HepG2 (cell line): ENCODE data around the gene FLYWCH1. TPM values are rescaled to one million over a fixed set of nuclear protein-coding genes. Genes with fewer than 3 reads are reported as not detected.

ENCODE experiments used
- BCL3 ChIP-seq: sonication (generic); formaldehyde crosslinking; IDR thresholded peaks from 2 replicates; pipeline ENCODE4 v1.5.1; 2020; ENCODE audit warnings: mild to moderate bottlenecking, missing genetic modification reagents, moderate library complexity
- KDM2A ChIP-seq: sonication (generic); formaldehyde crosslinking; IDR thresholded peaks from 2 replicates; pipeline ENCODE4 v1.4.0; 2020; ENCODE audit warnings: low read depth, missing genetic modification reagents, borderline replicate concordance
- MIER3 ChIP-seq: IDR thresholded peaks from 2 replicates; pipeline ENCODE4 v1.6.1; 2016; ENCODE audit warnings: missing compliant biosample characterization, borderline replicate concordance
- NR0B2 ChIP-seq: sonication (generic); formaldehyde crosslinking; IDR thresholded peaks from 2 replicates; pipeline ENCODE4 v1.4.0; 2020; ENCODE audit warnings: mild to moderate bottlenecking, missing genetic modification reagents
- PHF20 ChIP-seq: sonication (generic); formaldehyde crosslinking; IDR thresholded peaks from 2 replicates; pipeline ENCODE4 v1.5.0; 2020; ENCODE audit warnings: mild to moderate bottlenecking, missing genetic modification reagents
- SRSF1 ChIP-seq: fragments of 200-400 bp; formaldehyde crosslinking; optimal IDR thresholded peaks from 2 replicates; pipeline ENCODE3; 2017; ENCODE audit warnings: mild to moderate bottlenecking, low read depth, low read length, moderate library complexity
- ZNF260 ChIP-seq: sonication (generic); formaldehyde crosslinking; IDR thresholded peaks from 2 replicates; pipeline ENCODE4 v1.4.0; 2020; ENCODE audit warnings: missing genetic modification reagents, low read depth, mild to moderate bottlenecking, borderline replicate concordance
- ZNF280B ChIP-seq: sonication (generic); formaldehyde crosslinking; IDR thresholded peaks from 2 replicates; pipeline ENCODE4 v1.5.0; 2020; ENCODE audit warnings: missing genetic modification reagents, mild to moderate bottlenecking, borderline replicate concordance
- ZNF512 ChIP-seq: sonication (generic); formaldehyde crosslinking; IDR thresholded peaks from 2 replicates; pipeline ENCODE4 v1.4.0; 2020; ENCODE audit warnings: mild to moderate bottlenecking, missing genetic modification reagents
- ZNF577 ChIP-seq: sonication (generic); formaldehyde crosslinking; IDR thresholded peaks from 2 replicates; pipeline ENCODE4 v1.4.0; 2020; ENCODE audit warnings: mild to moderate bottlenecking, low read depth, missing genetic modification reagents, borderline replicate concordance
- ZNF644 ChIP-seq: IDR thresholded peaks from 2 replicates; pipeline ENCODE4 v1.6.1; 2016; ENCODE audit warnings: low read depth
- ZNF646 ChIP-seq: sonication (generic); formaldehyde crosslinking; IDR thresholded peaks from 2 replicates; pipeline ENCODE4 v1.9.0; 2021; ENCODE audit warnings: mild to moderate bottlenecking, missing genetic modification reagents
- ZNF850 ChIP-seq: sonication (generic); formaldehyde crosslinking; conservative IDR thresholded peaks from 2 replicates; pipeline ENCODE4 v1.9.0; 2021; ENCODE audit warnings: mild to moderate bottlenecking, missing genetic modification reagents
- ZNF878 ChIP-seq: sonication (generic); formaldehyde crosslinking; IDR thresholded peaks from 2 replicates; pipeline ENCODE4 v1.8.1; 2023; ENCODE audit warnings: mild to moderate bottlenecking, missing genetic modification reagents, moderate library complexity
- polyA plus RNA-seq, 8 experiments: library from polyadenylated mRNA; depleted of rRNA in 3 of 8; stranded (reverse) in 7 of 8; unstranded in 1 of 8; fragments of >200 nt; fragmentation: Illumina TruSeq in 4 of 8; extraction: Trizol in 4 of 8; gene quantifications; 2 replicates each; pipeline versions ENCODE4 v1.2.1 to v1.2.3, GENCODE V29; 2011 to 2016; ENCODE audit warnings: low read depth in 4 of 8, missing spikeins in 1 of 8, mixed read lengths in 1 of 8; ENCODE audit not compliant: insufficient read depth in 1 of 8
- total RNA-seq, 5 experiments: library from RNA; depleted of rRNA; stranded (reverse); fragments of >200 nt; fragmentation: Illumina TruSeq; extraction: Trizol; gene quantifications; 2 replicates each; pipeline ENCODE4 v1.2.3, GENCODE V29; 2016; ENCODE audit warnings: low read depth in 1 of 5

Gene FLYWCH1
- total and polyA plus RNA-seq, 2 of the 13 experiments (the other 11 are each of a cell fraction or from before 2014, with no cell fraction given), result 7.3 to 12.4 TPM

- TF ChIP-seq ZNF850 (CRISPR knock-in tag), result no peak
- no peak for TF ChIP-seq ZNF260 (CRISPR knock-in tag)
- TF ChIP-seq ZNF512, result no peak
- TF ChIP-seq ZNF280B (CRISPR knock-in tag), result peak; percentile 63; the same call in 1 of the 2 replicates
- 0 out of 2 replicates have a peak, but pooled peaks have one; percentile 33 for TF ChIP-seq ZNF644
- TF ChIP-seq BCL3 (CRISPR knock-in tag), result peak; percentile 76; the same call in 1 of the 2 replicates
- no peak for TF ChIP-seq ZNF577
- no peak for TF ChIP-seq NR0B2 (CRISPR knock-in tag)
- TF ChIP-seq SRSF1, result peak; percentile 97
- no peak for TF ChIP-seq MIER3 (CRISPR knock-in tag)
- TF ChIP-seq ZNF646 (CRISPR knock-in tag), result 0 out of 2 replicates have a peak, but pooled peaks have one; percentile 35
- TF ChIP-seq PHF20 (CRISPR knock-in tag), result peak; percentile 93
- TF ChIP-seq KDM2A (CRISPR knock-in tag), result peak; percentile 86
- TF ChIP-seq ZNF878 (CRISPR knock-in tag), result no peak
These were observed 43.5 kb upstream of the FLYWCH1 start (continued) for GRCh38 chr16:2867987-2868789.
